GM23338 (cell line): Measurements from ENCODE around the gene SELPLG. TPM values are rescaled to one million over a fixed set of nuclear protein-coding genes. Genes with fewer than 3 reads are reported as not detected.

Source experiments
- ATAC-seq: fragments of 200-7000 bp; cut with Tn5 transposase; 3 replicates; pipeline ENCODE4 v1.9.1; 2020
- DNase-seq: peaks from one replicate; pipeline ENCODE4 v3.0.0-alpha.2; 2015; ENCODE audit warnings: low spot score
- H2AFZ ChIP-seq: fragments of 200-600 bp; sonication (generic); 2 replicates; pipeline ENCODE4 v1.8.0; 2016; ENCODE audit warnings: antibody characterized with exemption, mild to moderate bottlenecking, moderate library complexity
- H3F3A ChIP-seq: fragments of 200-600 bp; sonication (generic); replicated peaks from 2 replicates; pipeline ENCODE4 v1.8.0; 2017; ENCODE audit warnings: antibody characterized with exemption, mixed run types, low read depth
- H3K27ac ChIP-seq: fragments of 200-600 bp; sonication (generic); 2 replicates; pipeline ENCODE4 v1.6.1; 2016; ENCODE audit warnings: low read depth
- H3K27me3 ChIP-seq: fragments of 200-600 bp; sonication (generic); 2 replicates; pipeline ENCODE4 v1.8.0; 2016; ENCODE audit warnings: mild to moderate bottlenecking, mixed run types, moderate library complexity; ENCODE audit not compliant: insufficient read depth
- H3K36me3 ChIP-seq: fragments of 200-600 bp; sonication (generic); 2 replicates; pipeline ENCODE4 v1.8.0; 2016; ENCODE audit warnings: mild to moderate bottlenecking; ENCODE audit not compliant: insufficient read depth
- H3K4me1 ChIP-seq: fragments of 200-600 bp; sonication (generic); 2 replicates; pipeline ENCODE4 v1.8.0; 2016; ENCODE audit warnings: mild to moderate bottlenecking, moderate library complexity; ENCODE audit not compliant: insufficient read depth
- H3K4me2 ChIP-seq: fragments of 200-600 bp; sonication (generic); 2 replicates; pipeline ENCODE4 v1.7.1; 2017; ENCODE audit warnings: mixed run types
- H3K4me3 ChIP-seq: fragments of 200-600 bp; sonication (generic); 2 replicates; pipeline ENCODE4 v1.6.1; 2016; ENCODE audit warnings: mixed run types
- H3K79me2 ChIP-seq: fragments of 200-600 bp; sonication (generic); replicated peaks from 2 replicates; pipeline ENCODE4 v1.8.0; 2017; ENCODE audit warnings: mild to moderate bottlenecking; ENCODE audit not compliant: insufficient read depth
- H3K9me2 ChIP-seq: fragments of 200-600 bp; sonication (generic); 2 replicates; pipeline ENCODE4 v1.8.0; 2017; ENCODE audit not compliant: insufficient read depth
- H4K20me1 ChIP-seq: fragments of 200-600 bp; sonication (generic); replicated peaks from 2 replicates; pipeline ENCODE4 v1.8.0; 2017; ENCODE audit warnings: mild to moderate bottlenecking; ENCODE audit not compliant: insufficient read depth
- H3K27ac Mint-ChIP-seq: 2 replicates; pipeline ENCODE4 v1.8.0; 2020; ENCODE audit warnings: inconsistent platforms, mild to moderate bottlenecking, moderate library complexity, mixed read lengths
- H3K27me3 Mint-ChIP-seq: 3 replicates; pipeline ENCODE4 v1.8.0; 2022; ENCODE audit warnings: low read depth, mild to moderate bottlenecking, moderate library complexity, mixed read lengths, inconsistent platforms; ENCODE audit not compliant: insufficient read depth, poor library complexity
- H3K36me3 Mint-ChIP-seq: 3 replicates; pipeline ENCODE4 v1.8.0; 2021; ENCODE audit warnings: low read depth, mild to moderate bottlenecking, inconsistent platforms, moderate library complexity, mixed read lengths
- H3K4me1 Mint-ChIP-seq: 3 replicates; pipeline ENCODE4 v1.8.0; 2020; ENCODE audit warnings: mild to moderate bottlenecking, inconsistent platforms, mixed read lengths
- H3K4me3 Mint-ChIP-seq: 3 replicates; pipeline ENCODE4 v1.8.0; 2021; ENCODE audit warnings: moderate library complexity, mild to moderate bottlenecking, inconsistent platforms, mixed read lengths
- H3K9me3 Mint-ChIP-seq: 3 replicates; pipeline ENCODE4 v1.8.0; 2020; ENCODE audit warnings: moderate library complexity, mild to moderate bottlenecking, inconsistent platforms, mixed read lengths
- EZH2 ChIP-seq: fragments of 200-600 bp; sonication (generic); IDR thresholded peaks from one replicate; pipeline ENCODE4 v1.8.0; 2017; ENCODE audit warnings: antibody characterized with exemption, mild to moderate bottlenecking, low read depth; ENCODE audit not compliant: unreplicated experiment
- JUNB ChIP-seq: IDR thresholded peaks from one replicate; pipeline ENCODE4 v1.6.1; 2016; ENCODE audit warnings: antibody characterized with exemption; ENCODE audit not compliant: unreplicated experiment
- NANOG ChIP-seq: IDR thresholded peaks from 2 replicates; pipeline ENCODE4 v1.6.1; 2016; ENCODE audit warnings: antibody characterized with exemption, borderline replicate concordance
- ZNF462 ChIP-seq: fragments of 250-450 bp; sonication (Bioruptor Pico); IDR thresholded peaks from 2 replicates; pipeline ENCODE4 v1.5.0; 2020; ENCODE audit warnings: mild to moderate bottlenecking, moderate library complexity
- polyA plus RNA-seq: library from polyadenylated mRNA; unstranded; fragments of >200 nt; fragmentation: Nextera tagmentation; extraction: Ambion mirVana; gene quantifications from 2 replicates; pipeline ENCODE4 v1.2.1, GENCODE V29; 2016
- total RNA-seq: library from RNA; depleted of rRNA; stranded (reverse); fragments of >200 nt; shearing (Covaris generic); gene quantifications from 2 replicates; pipeline ENCODE4 v1.2.3, GENCODE V29; 2014
- TF ChIP-seq, protein P1 (sequence below), 2 experiments: fragments of 200-600 bp in 1 of 2; sonication (generic) in 1 of 2; conservative IDR thresholded peaks; 2 replicates each; pipeline versions ENCODE4 v1.5.1 to v1.6.1; 2016 to 2017; ENCODE audit warnings: antibody characterized with exemption in 2 of 2, low read depth in 2 of 2, mild to moderate bottlenecking in 2 of 2, moderate library complexity in 1 of 2

Gene SELPLG
- total and polyA plus RNA-seq, 2 experiments from 2014 or later = 0.16 to 0.56 TPM

DNA sequence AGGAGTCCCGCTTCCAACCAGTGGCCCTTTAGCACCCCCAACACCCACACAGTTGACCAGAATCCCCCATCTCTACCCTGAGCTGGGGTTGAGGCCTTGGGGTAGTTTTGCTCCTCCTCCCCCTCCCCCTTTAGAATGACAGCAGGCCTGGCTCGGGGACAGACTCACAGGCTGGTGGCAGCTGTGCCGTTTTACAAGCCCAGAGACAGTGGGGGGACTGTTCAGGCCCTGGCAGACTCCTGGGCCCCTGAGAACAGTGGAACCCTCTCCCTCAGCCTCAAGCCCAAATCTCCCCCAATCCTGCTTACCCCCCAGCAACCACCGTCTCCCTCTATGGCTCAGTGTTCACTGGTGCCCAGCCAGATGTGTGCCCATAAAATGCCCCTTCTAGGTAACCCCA, 45.9 kb downstream of the SELPLG start (continued):
- TF ChIP-seq ZNF462 (CRISPR knock-in tag) = no peak
- no peak for TF ChIP-seq JUNB
- no peak for TF ChIP-seq NANOG
- TF ChIP-seq, protein P1, sequence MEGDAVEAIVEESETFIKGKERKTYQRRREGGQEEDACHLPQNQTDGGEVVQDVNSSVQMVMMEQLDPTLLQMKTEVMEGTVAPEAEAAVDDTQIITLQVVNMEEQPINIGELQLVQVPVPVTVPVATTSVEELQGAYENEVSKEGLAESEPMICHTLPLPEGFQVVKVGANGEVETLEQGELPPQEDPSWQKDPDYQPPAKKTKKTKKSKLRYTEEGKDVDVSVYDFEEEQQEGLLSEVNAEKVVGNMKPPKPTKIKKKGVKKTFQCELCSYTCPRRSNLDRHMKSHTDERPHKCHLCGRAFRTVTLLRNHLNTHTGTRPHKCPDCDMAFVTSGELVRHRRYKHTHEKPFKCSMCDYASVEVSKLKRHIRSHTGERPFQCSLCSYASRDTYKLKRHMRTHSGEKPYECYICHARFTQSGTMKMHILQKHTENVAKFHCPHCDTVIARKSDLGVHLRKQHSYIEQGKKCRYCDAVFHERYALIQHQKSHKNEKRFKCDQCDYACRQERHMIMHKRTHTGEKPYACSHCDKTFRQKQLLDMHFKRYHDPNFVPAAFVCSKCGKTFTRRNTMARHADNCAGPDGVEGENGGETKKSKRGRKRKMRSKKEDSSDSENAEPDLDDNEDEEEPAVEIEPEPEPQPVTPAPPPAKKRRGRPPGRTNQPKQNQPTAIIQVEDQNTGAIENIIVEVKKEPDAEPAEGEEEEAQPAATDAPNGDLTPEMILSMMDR (conservative IDR thresholded peaks at IDR 0.05; ENCODE audit: low read depth in 2 of 2) = no peak

GRCh38 chr12:108586306-108586705, 47.4 kb downstream of the SELPLG start:
- Mint-ChIP-seq H3K27me3 (peaks cover 6% of the 10 kb centered on the region), H3K9me3 (no peaks in the 10 kb centered on the region), H3K4me1 (peaks cover 22% of the 10 kb centered on the region), H3K4me3 (no peak overlapping the region), H3K36me3 (no peaks in the 10 kb centered on the region), H3K27ac (no peak overlapping the region)
- no peaks in the 10 kb centered on the region for H3F3A ChIP-seq
- no peaks in the 10 kb centered on the region for H3K27me3 ChIP-seq
- no peaks in the 10 kb centered on the region for H3K36me3 ChIP-seq
- H3K79me2 ChIP-seq = no peaks in the 10 kb centered on the region
- no peak overlapping the region for H3K4me3 ChIP-seq
- ATAC-seq (no peak), DNase-seq (no peak)
- H4K20me1 ChIP-seq = no peaks in the 10 kb centered on the region
- H3K4me2 ChIP-seq = no peak overlapping the region
- no peak overlapping the region for H3K27ac ChIP-seq
- H3K4me1 ChIP-seq = no peaks in the 10 kb centered on the region; the same call in 1 of the 2 replicates
- H3K9me2 ChIP-seq = no peaks in the 10 kb centered on the region
- no peak overlapping the region for H2AFZ ChIP-seq
- TF ChIP-seq, protein P1 (conservative IDR thresholded peaks at IDR 0.05; ENCODE audit: low read depth in 2 of 2) = no peak
- TF ChIP-seq EZH2 (no peak), ZNF462 (CRISPR knock-in tag) (no peak)
